Heart left ventricle (tissue), 16 donors: ENCODE measurements around the gene SLC66A1. TPM values are rescaled to one million over a fixed set of nuclear protein-coding genes. Genes with fewer than 3 reads are reported as not detected.

Experiments used
- ATAC-seq, 4 donors: fragments of 200-7000 bp; cut with Tn5 transposase; one replicate each; pipeline ENCODE4 v1.9.1; 2020 to 2022; ENCODE audit warnings: moderate library complexity in 4 of 4, mild to moderate bottlenecking in 3 of 4, moderate number of reproducible peaks in 1 of 4
- DNase-seq, 5 donors: peaks; one replicate each; pipeline ENCODE4 v3.0.0-alpha.2; 2020
- H3K27ac ChIP-seq, 12 donors: fragments of 200-600 bp; sonication (generic) in 4 of 12; one replicate each; pipeline versions ENCODE4 v1.5.0 to v1.8.0; 2016 to 2022; ENCODE audit warnings: mild to moderate bottlenecking in 2 of 12
- H3K27me3 ChIP-seq, 9 donors: fragments of 200-600 bp; sonication (generic) in 2 of 9; one replicate each; pipeline versions ENCODE4 v1.5.1 to v1.8.0; 2016 to 2022; ENCODE audit warnings: mild to moderate bottlenecking in 3 of 9
- H3K36me3 ChIP-seq, 9 donors: fragments of 200-600 bp; sonication (generic) in 2 of 9; one replicate each; pipeline versions ENCODE4 v1.5.0 to v1.8.0; 2018 to 2022; ENCODE audit warnings: mild to moderate bottlenecking in 2 of 9
- H3K4me1 ChIP-seq, 12 donors: fragments of 200-600 bp; sonication (generic) in 4 of 12; one replicate each; pipeline versions ENCODE4 v1.5.0 to v1.8.0; 2016 to 2022; ENCODE audit warnings: mild to moderate bottlenecking in 3 of 12
- H3K4me3 ChIP-seq, 12 donors: fragments of 200-600 bp; sonication (generic) in 4 of 12; one replicate each; pipeline versions ENCODE4 v1.5.0 to v1.8.0; 2017 to 2022; ENCODE audit warnings: mild to moderate bottlenecking in 9 of 12, moderate library complexity in 4 of 12
- H3K9me3 ChIP-seq, 12 donors: fragments of 200-600 bp; sonication (generic) in 4 of 12; one replicate each; pipeline versions ENCODE4 v1.5.0 to v1.8.0; 2016 to 2022; ENCODE audit warnings: mild to moderate bottlenecking in 1 of 12
- CTCF ChIP-seq, 12 donors: fragments of 200-600 bp; sonication (generic) in 4 of 12; IDR thresholded peaks; one replicate each; pipeline versions ENCODE4 v1.5.0 to v1.8.0; 2018 to 2022; ENCODE audit warnings: antibody characterized with exemption in 12 of 12, mild to moderate bottlenecking in 5 of 12
- POLR2A ChIP-seq, 2 donors: fragments of 450-650 bp; IDR thresholded peaks; one replicate each; pipeline ENCODE4 v1.6.1; 2017; ENCODE audit warnings: antibody characterized with exemption in 2 of 2, mild to moderate bottlenecking in 2 of 2, moderate library complexity in 2 of 2
- whole genome bisulfite sequencing, 4 donors: extraction: QIAGEN DNeasy Blood & Tissue Kit in 2 of 4; methylation state at CpG; one replicate each; pipeline versions ENCODE4 v1.1.5 to v1.1.7; 2013 to 2018; 5-methylcytosine and 5-hydroxymethylcytosine counted together
- intact Hi-C, 10 donors: fragments of 100-400 bp; cut with DNase I; formaldehyde crosslinking; loops; one replicate each; pipeline versions ENCODE4 v1.11.1 to v1.14.2; 2022
- polyA plus RNA-seq, 2 donors: library from polyadenylated mRNA; stranded (reverse); fragments of 200-250 nt; gene quantifications; one replicate each; pipeline ENCODE4 v1.2.3, GENCODE V29; 2013
- total RNA-seq, 9 donors: library from RNA; depleted of rRNA in 2 of 9; stranded (reverse); fragments of >200 nt in 2 of 9; fragmentation: NEBNext Ultra II Directional in 3 of 9; extraction: Animal tissue kit (Norgen Biotek cat#: 25700) in 3 of 9; gene quantifications; one replicate each; pipeline versions ENCODE4 v1.1.0 to v1.2.4, GENCODE V29; 2016 to 2023
- donor health status: ischemic (EF 13 %, LVEDD 7.1; RV severe dilation, severe dysfunction).
- donor health status: healthy with polysubstance abuse.
- donor health status: DM: no; HTN: yes; CAD: no.
- donor health status: DM: no; HTN: no; CAD: no.
- donor health status: ischemic (EF 25% LVEDD 6.9; RV normal size, moderate dysfunction).
- donor health status: ischemic (EF 25% LVEDD 5.7; RV mildly dilated, moderate dysfunction).
- donor health status: healthy.
- donor health status: DM: yes; HTN: yes; CAD: no.
- donor health status: ischemic (EF 35%, LVEDD 5.7; RV mildly dilated, moderate dysfunction).
- donor health status: nonischemic (EF 11% LVEDD 7.7; RV severe dilation, severe dysfunction).
- donor health status: DM: yes; HTN: yes; CAD: no.
- donor health status: PGD.
- donor health status: ischemic (EF 29% LVEDD 5.4; RV normal size, mild dysfunction).
- donor health status: nonischemic (EF 23%, LVEDD 6.1; RV moderate dilation, normal function).

Gene SLC66A1
- total and polyA plus RNA-seq, 11 donors, result 6.4 to 19.4 (median 9.7) TPM

DNA sequence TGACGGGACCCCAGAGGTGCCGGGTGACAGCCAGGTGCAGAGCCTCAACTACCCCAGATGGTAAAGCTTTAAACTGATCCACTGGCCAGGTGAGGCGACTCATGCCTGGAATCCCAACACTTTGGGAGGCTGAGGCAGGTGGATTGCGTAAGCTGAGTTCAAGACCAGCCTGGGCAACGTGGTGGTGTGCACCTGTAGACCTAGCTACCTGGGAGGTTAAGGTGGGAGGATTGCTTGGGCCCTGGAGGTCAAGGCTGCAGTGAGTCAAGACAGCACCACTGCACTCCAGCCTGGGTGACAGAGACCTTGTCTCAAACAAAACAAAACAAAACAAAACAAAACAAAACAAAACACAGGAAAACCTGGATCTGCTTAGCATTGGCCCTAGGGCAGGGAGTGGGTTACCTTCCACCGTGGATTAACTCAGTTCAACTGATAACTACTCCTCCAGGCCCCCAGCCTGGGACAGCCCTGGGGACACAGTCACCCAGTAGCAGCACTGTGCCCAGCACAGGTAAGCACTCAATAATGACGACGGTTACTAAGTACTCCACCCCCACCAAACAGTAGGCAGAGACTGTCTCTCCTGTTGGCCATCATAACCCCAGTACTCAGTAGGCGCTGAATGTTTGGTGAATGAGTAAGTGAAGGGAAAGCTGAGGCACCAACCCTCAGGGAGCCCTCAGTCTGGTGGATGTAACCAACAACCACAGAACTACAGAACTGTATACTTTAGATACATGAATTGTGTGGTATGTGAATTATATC lies 21.6 kb downstream of the SLC66A1 start:
- intact Hi-C loops, result no loop called here
- Histone ChIP-seq H3K27me3 (no peaks in the 10 kb centered on the region), H3K27ac (no peak overlapping the region), H3K4me1 (no peaks in the 10 kb centered on the region), H3K9me3 (no peaks in the 10 kb centered on the region), H3K36me3 (peaks cover 0 to 38% (median 17%) of the 10 kb centered on the region in 9 donors), H3K4me3 (no peak overlapping the region)
- TF ChIP-seq POLR2A (IDR thresholded peaks at IDR 0.05) (no peak), CTCF (IDR thresholded peaks at IDR 0.05) (no peak)
- DNase-seq (no peak), ATAC-seq (no peak)
- 80 to 86% (median 83%) methylated on average over 9 of the region's 9 CpGs for WGBS, 4 donors

GRCh38 chr1:19336543-19336942 lies 24.4 kb downstream of the SLC66A1 start:
- Histone ChIP-seq H3K4me1 (peaks cover 0 to 6% (median under 1%) of the 10 kb centered on the region in 12 donors), H3K27ac (no peak overlapping the region), H3K9me3 (no peaks in the 10 kb centered on the region), H3K36me3 (peaks cover 0 to 46% (median 35%) of the 10 kb centered on the region in 9 donors), H3K27me3 (no peaks in the 10 kb centered on the region), H3K4me3 (no peak overlapping the region)
- WGBS, 4 donors, result 89 to 92% (median 90%) methylated on average over 7 of the region's 7 CpGs
- TF ChIP-seq POLR2A (IDR thresholded peaks at IDR 0.05), result no peak
- TF ChIP-seq CTCF (IDR thresholded peaks at IDR 0.05), result no peak
- intact Hi-C loops, result no loop called here
- DNase-seq, result no peak
- ATAC-seq, result no peak

- intact Hi-C loops, result no loop called here
- DNase-seq (no peak), ATAC-seq (no peak)
- H3K27me3 ChIP-seq, result no peaks in the 10 kb centered on the region
- no peak overlapping the region for H3K27ac ChIP-seq
- peaks cover 0 to 13% (median 3%) of the 10 kb centered on the region in 12 donors for H3K4me1 ChIP-seq
- H3K9me3 ChIP-seq, result no peaks in the 10 kb centered on the region
- H3K4me3 ChIP-seq, result no peak overlapping the region
- H3K36me3 ChIP-seq, result peaks cover 0 to 47% (median 40%) of the 10 kb centered on the region in 9 donors
- 91 to 95% (median 93%) methylated on average over 4 of the region's 4 CpGs for WGBS, 4 donors
- TF ChIP-seq CTCF (IDR thresholded peaks at IDR 0.05) (no peak), POLR2A (IDR thresholded peaks at IDR 0.05) (no peak)
These were observed 25.2 kb downstream of the SLC66A1 start for GRCh38 chr1:19337289-19337688.

GRCh38 chr1:19338323-19338762 lies 26.2 kb downstream of the SLC66A1 start:
- H3K4me3 ChIP-seq, result no peak overlapping the region
- 83 to 89% (median 88%) methylated on average over 27 of the region's 27 CpGs for WGBS, 4 donors
- DNase-seq, result no peak
- no peaks in the 10 kb centered on the region for H3K27me3 ChIP-seq
- no peak overlapping the region for H3K27ac ChIP-seq
- H3K4me1 ChIP-seq, result peaks cover 0 to 17% (median 5%) of the 10 kb centered on the region in 12 donors
- TF ChIP-seq POLR2A (IDR thresholded peaks at IDR 0.05) (no peak), CTCF (IDR thresholded peaks at IDR 0.05) (no peak)
- H3K36me3 ChIP-seq, result peaks cover 0 to 56% (median 47%) of the 10 kb centered on the region in 9 donors
- ATAC-seq, result no peak
- H3K9me3 ChIP-seq, result no peaks in the 10 kb centered on the region
- intact Hi-C loops, result no loop called here
